ENCODE measurements around the gene WNT1. TPM values are rescaled to one million over a fixed set of nuclear protein-coding genes. Genes with fewer than 3 reads are reported as not detected.

WNT1 gene
- total RNA-seq, 1 experiment from 2014 or later: not detected

DNA sequence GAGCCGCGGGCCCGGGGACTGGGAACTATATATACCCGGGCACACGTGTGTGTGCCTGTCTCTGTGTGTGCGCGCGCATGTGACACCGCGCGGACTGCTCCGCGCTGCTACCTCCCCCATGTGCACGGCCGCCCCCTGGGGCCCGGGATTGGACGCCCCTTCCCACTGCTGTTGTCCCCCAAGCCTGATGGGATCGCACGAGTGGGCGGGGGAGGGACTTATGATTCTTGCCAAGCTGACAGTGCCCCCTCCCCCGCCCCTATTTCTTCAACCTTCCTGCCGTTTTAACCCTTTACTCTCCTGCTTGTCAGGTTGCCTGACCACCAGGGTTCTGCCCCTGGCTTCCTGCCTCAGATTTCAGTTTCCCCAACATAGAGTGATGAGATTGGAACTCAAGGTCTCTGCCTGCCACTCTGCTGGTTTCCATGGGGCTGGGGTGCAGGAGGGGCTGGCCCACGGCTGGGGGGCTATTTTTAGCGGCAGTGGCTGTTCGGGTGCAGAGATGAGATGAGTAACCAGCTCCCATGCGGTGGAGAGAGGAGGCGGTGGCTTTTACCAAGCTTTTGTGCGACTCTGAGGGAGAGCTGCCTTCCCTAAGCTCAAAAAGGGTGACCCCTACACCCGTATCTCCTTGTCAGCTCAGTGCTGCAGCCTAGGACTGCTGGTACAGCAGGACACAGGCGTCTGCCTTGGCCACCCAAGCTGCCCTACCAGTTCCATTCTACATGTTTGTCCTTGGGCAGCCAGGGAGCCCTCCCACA lies 21.4 kb downstream of the WNT1 start, which contains the start of gene DDN:
TSS of gene DDN (minus strand) at position 5 of the 761 bp plus-strand sequence. CDS start 88 bp downstream, outside the sequence.
- Histone ChIP-seq H3K18ac (ENCODE audit: insufficient read length, low read depth, low read length) (no peak within 1 kb of the TSS), H2BK12ac (ENCODE audit: insufficient read length, low read depth, low read length) (no peak within 1 kb of the TSS), H4K20me1 (ENCODE audit: control insufficient read depth, insufficient read depth, insufficient read length) (no peaks in the 10 kb centered on the region), H2BK5ac (ENCODE audit: insufficient read length, low read length) (no peak within 1 kb of the TSS), H4K8ac (replicated peaks; ENCODE audit: insufficient read length, low read depth, low read length) (no peak within 1 kb of the TSS), H2AK5ac (ENCODE audit: insufficient read length, low read length) (no peak within 1 kb of the TSS), H3K4me1 (ENCODE audit: insufficient read depth, low read length) (no peaks in the 10 kb centered on the region), H3T11ph (ENCODE audit: low read length) (no peak within 1 kb of the TSS), H3K23me2 (ENCODE audit: insufficient read length, low read depth, low read length, poor library complexity, severe bottlenecking) (peaks cover 27% of the 10 kb centered on the region), H3K4ac (ENCODE audit: low read depth, low read length) (no peak within 1 kb of the TSS), H3K27ac (ENCODE audit: insufficient read length, low read depth, low read length) (no peak within 1 kb of the TSS), H2BK120ac (ENCODE audit: low read depth, low read length, poor library complexity, severe bottlenecking) (no peak within 1 kb of the TSS), H3K27me3 (ENCODE audit: insufficient read depth, low read length) (peaks cover 37% of the 10 kb centered on the region; the same call in 1 of the 2 replicates), H3K79me1 (ENCODE audit: insufficient read depth, low read depth, low read length, poor library complexity, severe bottlenecking) (no peaks in the 10 kb centered on the region), H2BK15ac (ENCODE audit: low read depth, low read length) (no peak within 1 kb of the TSS; the same call in 1 of the 2 replicates), H3K14ac (ENCODE audit: insufficient read depth, low read length) (no peak within 1 kb of the TSS), H3K4me2 (ENCODE audit: insufficient read depth, insufficient read length, low read length) (peak within 1 kb of the TSS; percentile 58), H3K9ac (ENCODE audit: extremely low read depth, insufficient read length, low read length) (no peak within 1 kb of the TSS), H3K56ac (ENCODE audit: insufficient read length, low read depth, low read length) (no peak within 1 kb of the TSS), H4K91ac (ENCODE audit: insufficient read length, low read depth, low read length) (no peak within 1 kb of the TSS), H3K23ac (ENCODE audit: insufficient read length, low read depth, low read length) (no peak within 1 kb of the TSS), H4K5ac (ENCODE audit: insufficient read length, low read depth, low read length) (no peak within 1 kb of the TSS), H2AFZ (ENCODE audit: low read length) (no peak within 1 kb of the TSS), H2BK20ac (ENCODE audit: low read depth, low read length, poor library complexity, severe bottlenecking) (no peak within 1 kb of the TSS), H3K9me3 (ENCODE audit: control insufficient read depth, low read depth, low read length) (no peaks in the 10 kb centered on the region), H3K79me2 (ENCODE audit: insufficient read depth, low read length) (no peaks in the 10 kb centered on the region)
- Mint-ChIP-seq H3K36me3 (ENCODE audit: insufficient read depth in 1 of 3, low read depth in 3 of 3) (peaks cover 6 to 13% (median 7%) of the 10 kb centered on the region in 3 experiments; a peak in 5 of 7 replicates), H3K9me3 (0 out of 5 replicates have a peak, but pooled peaks cover 0 to 4% of the 10 kb centered on the region in 2 experiments), H3K4me3 (peak within 1 kb of the TSS; percentile 56 to 80), H3K27me3 (ENCODE audit: low read depth) (peaks cover 69% of the 10 kb centered on the region), H3K4me1 (peaks cover 13 to 33% of the 10 kb centered on the region in 2 experiments), H3K27ac (no peak within 1 kb of the TSS)
- peak; percentile 26; the same call in 2 of the 3 replicates for TF ChIP-seq CTCF (conservative IDR thresholded peaks at IDR 0.05)
- DNase-seq: peak; percentile 61
- no CpG with 5 or more reads among the region's 30 CpGs for WGBS (ENCODE audit: extremely low coverage, insufficient read length, low lambda C conversion rate)

All from H9 (cell line).